ENCODE measurements around the gene SUPT5H.

The SUPT5H gene

DNA sequence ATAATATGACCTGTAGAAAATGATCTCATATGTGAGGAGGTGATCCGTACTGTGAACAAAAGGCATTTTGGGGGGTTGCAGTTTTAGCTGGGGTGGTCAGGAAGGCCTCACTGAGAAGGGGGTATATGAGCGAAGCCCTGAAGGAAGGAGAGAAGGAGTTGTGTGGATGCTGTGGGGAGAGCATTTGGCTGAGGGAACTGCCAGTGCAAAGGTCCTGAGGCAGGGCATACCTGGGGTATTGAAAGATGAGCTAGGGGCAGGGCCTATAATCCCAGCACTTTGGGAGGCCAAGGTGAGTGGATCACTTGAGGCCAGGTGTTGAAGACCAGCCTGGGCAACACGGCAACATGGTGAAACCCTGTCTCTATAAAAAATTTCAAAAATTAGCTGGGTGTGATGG is 72.0 kb downstream of the SUPT5H start:
- H3K9ac ChIP-seq (ENCODE audit: low read length): no peak overlapping the region
- H3K4me3 ChIP-seq (ENCODE audit: low read length): no peak overlapping the region
- H3K27ac ChIP-seq (ENCODE audit: low read depth, low read length): no peak overlapping the region
- no peaks in the 10 kb centered on the region for H3K36me3 ChIP-seq (ENCODE audit: control insufficient read depth, insufficient read depth, low read length)
- peaks cover 4% of the 10 kb centered on the region for H3K4me1 ChIP-seq (ENCODE audit: control insufficient read depth, insufficient read depth, low read length)
- H3K27me3 ChIP-seq (ENCODE audit: control insufficient read depth, insufficient read depth, low read length): peaks cover 28% of the 10 kb centered on the region

DNA sequence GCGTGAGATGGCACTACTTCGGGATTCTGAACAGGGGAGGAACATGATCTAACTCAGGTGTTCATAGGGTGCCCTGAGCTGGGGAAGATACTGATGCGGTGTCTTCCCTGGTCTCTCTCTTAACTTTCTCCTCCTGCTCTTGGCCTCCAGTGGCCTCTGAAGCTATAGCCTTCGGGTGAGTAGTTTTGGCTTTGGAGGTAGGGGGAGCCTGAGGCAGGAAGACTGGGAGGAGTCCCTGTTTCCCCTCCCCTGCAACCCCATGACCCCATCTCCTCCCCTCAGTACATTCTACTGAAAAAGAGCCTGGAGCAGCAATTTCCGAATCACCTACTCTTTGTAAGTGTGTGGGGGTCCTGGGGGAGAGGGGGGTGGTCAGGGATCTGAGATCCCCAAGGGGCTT is 73.1 kb downstream of the SUPT5H start:
- no peak overlapping the region for H3K9ac ChIP-seq (ENCODE audit: low read length)
- H3K4me3 ChIP-seq (ENCODE audit: low read length): no peak overlapping the region
- H3K4me1 ChIP-seq (ENCODE audit: control insufficient read depth, insufficient read depth, low read length): peaks cover 4% of the 10 kb centered on the region
- H3K27me3 ChIP-seq (ENCODE audit: control insufficient read depth, insufficient read depth, low read length): peaks cover 26% of the 10 kb centered on the region
- H3K27ac ChIP-seq (ENCODE audit: low read depth, low read length): no peak overlapping the region
- no peaks in the 10 kb centered on the region for H3K36me3 ChIP-seq (ENCODE audit: control insufficient read depth, insufficient read depth, low read length)

DNA sequence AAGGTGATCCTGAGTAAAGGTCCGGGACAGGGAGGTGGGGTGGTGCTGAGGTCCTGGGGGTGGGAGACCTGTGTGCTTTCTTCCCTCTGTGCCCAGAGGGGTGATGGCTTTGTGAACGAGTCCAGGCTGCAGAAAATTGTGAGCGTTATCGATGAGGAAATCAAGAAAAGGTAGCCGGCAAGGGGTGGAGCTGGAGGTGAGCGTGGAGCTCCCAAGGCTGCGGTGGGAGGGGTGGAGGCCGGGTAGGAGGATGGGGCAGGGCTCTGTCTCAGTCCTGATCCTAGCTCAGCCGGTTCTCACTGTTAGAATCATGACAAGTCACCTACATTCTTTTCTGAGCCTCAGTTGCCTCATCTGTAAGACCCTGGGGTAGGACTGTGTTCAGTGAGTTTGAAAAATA is 73.6 kb downstream of the SUPT5H start:
- Histone ChIP-seq H3K36me3 (ENCODE audit: control insufficient read depth, insufficient read depth, low read length) (no peaks in the 10 kb centered on the region), H3K27ac (ENCODE audit: low read depth, low read length) (no peak overlapping the region), H3K4me3 (ENCODE audit: low read length) (no peak overlapping the region), H3K9ac (ENCODE audit: low read length) (no peak overlapping the region), H3K27me3 (ENCODE audit: control insufficient read depth, insufficient read depth, low read length) (peaks cover 26% of the 10 kb centered on the region), H3K4me1 (ENCODE audit: control insufficient read depth, insufficient read depth, low read length) (peaks cover 4% of the 10 kb centered on the region)

DNA sequence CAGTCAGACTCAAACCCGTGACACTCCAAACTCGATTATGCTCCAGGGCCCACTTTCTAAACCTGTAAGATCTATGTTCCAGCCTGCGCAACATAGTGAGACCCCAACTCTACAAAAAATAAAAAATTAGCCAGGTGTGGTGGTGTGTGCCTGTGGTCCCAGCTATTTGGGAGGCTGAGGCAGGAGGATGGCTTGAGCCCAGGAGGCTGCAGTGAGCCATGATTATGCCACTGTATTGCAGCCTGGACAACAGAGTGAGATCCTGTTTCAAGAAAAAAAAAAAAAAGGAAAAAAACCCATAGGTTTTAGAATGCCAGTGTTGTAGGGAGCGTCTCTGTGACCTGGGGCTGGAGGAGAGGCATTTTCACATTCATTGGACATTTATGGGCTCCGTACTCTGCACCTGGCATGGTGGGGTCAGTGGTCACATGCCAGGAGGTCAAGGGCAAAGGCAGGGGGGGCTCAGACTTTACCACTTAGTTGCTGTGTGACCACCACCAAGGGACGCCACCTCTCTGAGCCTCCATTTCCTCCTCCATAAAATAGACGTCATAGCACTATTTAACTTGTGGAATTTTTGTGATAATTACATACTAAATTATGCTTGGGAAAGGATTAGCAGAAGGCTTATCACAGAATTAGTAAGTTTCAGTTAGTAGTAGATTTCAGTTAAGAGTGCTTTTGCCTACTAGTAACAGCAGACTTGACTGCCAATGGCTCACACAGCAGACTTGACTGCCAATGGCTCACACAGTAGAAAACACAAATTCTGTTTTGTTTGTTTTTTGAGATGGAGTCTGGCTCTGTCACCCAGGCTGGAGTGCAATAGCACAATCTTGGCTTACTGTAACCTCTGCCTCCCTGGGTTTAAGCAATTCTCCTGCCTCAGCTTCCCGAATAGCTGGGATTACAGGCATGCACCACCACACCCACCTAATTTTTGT is 75.4 kb downstream of the SUPT5H start:
- Histone ChIP-seq H3K27me3 (ENCODE audit: control insufficient read depth, insufficient read depth, low read length) (peaks cover 7% of the 10 kb centered on the region), H3K27ac (ENCODE audit: low read depth, low read length) (no peak overlapping the region), H3K36me3 (ENCODE audit: control insufficient read depth, insufficient read depth, low read length) (no peaks in the 10 kb centered on the region), H3K4me1 (ENCODE audit: control insufficient read depth, insufficient read depth, low read length) (no peaks in the 10 kb centered on the region), H3K9ac (ENCODE audit: low read length) (no peak overlapping the region), H3K4me3 (ENCODE audit: low read length) (no peak overlapping the region)

DNA sequence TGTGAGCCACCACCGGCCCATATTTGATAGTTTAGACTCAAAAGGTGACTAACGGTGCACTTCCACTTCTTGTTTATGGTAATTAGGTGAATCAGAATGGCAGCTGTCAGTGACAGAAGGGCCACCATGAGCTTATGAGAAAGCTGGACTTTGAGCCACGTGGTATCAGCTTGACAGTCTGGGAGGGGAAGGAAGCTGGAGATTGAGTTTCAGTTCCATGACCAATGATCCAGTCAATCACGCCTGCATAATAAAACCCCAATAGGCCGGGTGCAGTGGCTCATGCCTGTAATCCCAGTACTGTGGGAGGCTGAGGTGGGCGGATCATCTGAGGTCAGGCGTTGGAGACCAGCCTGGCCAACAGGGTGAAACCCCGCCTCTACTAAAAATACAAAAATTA is 79.1 kb downstream of the SUPT5H start:
- Histone ChIP-seq H3K4me3 (ENCODE audit: low read length) (no peak overlapping the region), H3K27ac (ENCODE audit: low read depth, low read length) (no peak overlapping the region), H3K9ac (ENCODE audit: low read length) (no peak overlapping the region), H3K36me3 (ENCODE audit: control insufficient read depth, insufficient read depth, low read length) (no peaks in the 10 kb centered on the region), H3K27me3 (ENCODE audit: control insufficient read depth, insufficient read depth, low read length) (no peaks in the 10 kb centered on the region), H3K4me1 (ENCODE audit: control insufficient read depth, insufficient read depth, low read length) (no peaks in the 10 kb centered on the region)

DNA sequence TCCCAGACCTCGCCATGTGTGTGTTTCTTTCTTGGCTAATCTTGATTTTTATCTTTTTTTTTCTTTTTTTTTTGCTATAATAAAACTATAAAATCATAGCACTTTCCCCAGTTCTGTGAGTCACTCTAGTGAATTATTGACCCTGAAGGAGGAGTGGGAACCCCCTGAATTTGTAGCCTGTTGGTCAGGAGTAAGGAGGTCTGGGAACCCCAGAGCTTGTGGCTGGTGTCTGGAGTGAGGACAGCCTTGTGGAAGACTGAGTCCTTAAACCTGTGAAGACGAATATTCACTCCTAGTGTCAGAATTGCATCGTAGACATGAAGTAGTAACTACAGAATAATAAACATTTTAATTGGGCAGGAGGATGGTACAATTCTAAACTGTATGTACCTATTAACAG is 79.8 kb downstream of the SUPT5H start:
- Histone ChIP-seq H3K4me1 (ENCODE audit: control insufficient read depth, insufficient read depth, low read length) (no peaks in the 10 kb centered on the region), H3K27ac (ENCODE audit: low read depth, low read length) (no peak overlapping the region), H3K36me3 (ENCODE audit: control insufficient read depth, insufficient read depth, low read length) (no peaks in the 10 kb centered on the region), H3K4me3 (ENCODE audit: low read length) (no peak overlapping the region), H3K9ac (ENCODE audit: low read length) (no peak overlapping the region), H3K27me3 (ENCODE audit: control insufficient read depth, insufficient read depth, low read length) (no peaks in the 10 kb centered on the region)

Data from rectal smooth muscle tissue (tissue), 1 donor.